H1 (cell line): ENCODE data around the gene GPC6. TPM values are rescaled to one million over a fixed set of nuclear protein-coding genes. Genes with fewer than 3 reads are reported as not detected.

ENCODE experiments used
- CTCF ChIA-PET: fragments of 300-600 bp; sonication (Branson Sonifier 250); formaldehyde crosslinking; loops from one replicate; lab custom pipeline; 2021; ENCODE audit not compliant: partially characterized antibody; lab: Charles Lee
- POLR2A ChIA-PET: fragments of 300-600 bp; sonication (Branson Sonifier 250); formaldehyde crosslinking; loops from one replicate; lab custom pipeline; 2021; ENCODE audit warnings: inconsistent platforms; ENCODE audit not compliant: partially characterized antibody; lab: Charles Lee
- DNase-seq, 2 experiments: peaks; one replicate each; pipeline versions ENCODE4 v3.0.0 to v3.0.0-alpha.2; 2010 to 2022; ENCODE audit warnings: low spot score in 2 of 2, low read depth in 1 of 2, mixed read lengths in 1 of 2
- FAIRE-seq: peaks from 2 replicates; lab custom pipeline; 2011; peaks lifted over from hg19 to GRCh38; lab: Jason Lieb, UNC
- H2AFZ ChIP-seq: 2 replicates; pipeline ENCODE4 v1.8.1; 2012; ENCODE audit warnings: low read length, inconsistent platforms
- H2AK5ac ChIP-seq: 2 replicates; pipeline ENCODE4 v1.6.1; 2013; ENCODE audit warnings: low read depth, low read length
- H2BK120ac ChIP-seq: replicated peaks from 2 replicates; pipeline ENCODE3; 2013; ENCODE audit warnings: low read depth, low read length, inconsistent platforms
- H2BK12ac ChIP-seq: 2 replicates; pipeline ENCODE4 v1.6.1; 2013; ENCODE audit warnings: low read depth, low read length
- H2BK15ac ChIP-seq: 2 replicates; pipeline ENCODE4 v1.6.1; 2013; ENCODE audit warnings: low read length
- H2BK20ac ChIP-seq: 2 replicates; pipeline ENCODE4 v1.6.1; 2013; ENCODE audit warnings: low read length
- H2BK5ac ChIP-seq: 2 replicates; pipeline ENCODE4 v1.6.1; 2013; ENCODE audit warnings: low read depth, low read length
- H3K14ac ChIP-seq: 2 replicates; pipeline ENCODE4 v1.6.1; 2013; ENCODE audit warnings: inconsistent platforms; ENCODE audit not compliant: insufficient read length
- H3K18ac ChIP-seq: 2 replicates; pipeline ENCODE4 v1.6.1; 2013; ENCODE audit warnings: low read length; ENCODE audit errors: extremely low read depth
- H3K23ac ChIP-seq: 2 replicates; pipeline ENCODE4 v1.6.1; 2013; ENCODE audit warnings: inconsistent platforms; ENCODE audit not compliant: insufficient read length
- H3K23me2 ChIP-seq: 2 replicates; pipeline ENCODE4 v1.6.1; 2013; ENCODE audit warnings: low read depth, low read length
- H3K27ac ChIP-seq: 2 replicates; pipeline ENCODE4 v1.6.1; 2011; ENCODE audit warnings: low read depth, low read length, inconsistent platforms
- H3K27me3 ChIP-seq, 4 experiments: replicated peaks in 1 of 4; 1 replicate in 1 of 4; 2 replicates in 3 of 4; pipeline versions ENCODE4 v1.6.1 to v1.8.1; 2011 to 2013; ENCODE audit warnings: low read length in 3 of 4, mild to moderate bottlenecking in 3 of 4, inconsistent platforms in 2 of 4, mixed read lengths in 2 of 4, moderate library complexity in 1 of 4; ENCODE audit not compliant: control insufficient read depth in 3 of 4, insufficient read depth in 3 of 4; ENCODE audit errors: extremely low read depth in 1 of 4
- H3K36me3 ChIP-seq, 4 experiments: 2 replicates each; pipeline versions ENCODE4 v1.6.1 to v1.8.1; 2011 to 2013; ENCODE audit warnings: mild to moderate bottlenecking in 4 of 4, low read length in 3 of 4, moderate library complexity in 2 of 4, control low read depth in 1 of 4, inconsistent platforms in 1 of 4; ENCODE audit not compliant: insufficient read depth in 4 of 4, control insufficient read depth in 2 of 4
- H3K4ac ChIP-seq: replicated peaks from 2 replicates; pipeline ENCODE3; 2013; ENCODE audit warnings: low read length, low read depth, mixed read lengths, inconsistent platforms; ENCODE audit not compliant: insufficient read length
- H3K4me1 ChIP-seq, 4 experiments: replicated peaks in 1 of 4; 1 replicate in 1 of 4; 2 replicates in 3 of 4; pipeline versions ENCODE4 v1.6.1 to v1.8.1; 2011 to 2013; ENCODE audit warnings: low read length in 3 of 4, inconsistent platforms in 2 of 4, mixed read lengths in 1 of 4; ENCODE audit not compliant: insufficient read depth in 4 of 4, control insufficient read depth in 3 of 4
- H3K4me2 ChIP-seq, 2 experiments: 2 replicates each; pipeline versions ENCODE4 v1.6.1 to v1.8.1; 2011 to 2013; ENCODE audit warnings: low read depth in 2 of 2, low read length in 2 of 2, control low read depth in 1 of 2, inconsistent platforms in 1 of 2, mild to moderate bottlenecking in 1 of 2; ENCODE audit not compliant: insufficient read depth in 1 of 2
- H3K4me3 ChIP-seq, 4 experiments: fragments of 200-600, 300-600 bp in 1 of 4; sonication (generic), shearing (Covaris generic), sonication (Bioruptor Twin) in 1 of 4; 2 replicates each; pipeline versions ENCODE4 v1.5.1 to v1.8.1; 2011 to 2016; ENCODE audit warnings: low read length in 4 of 4, low read depth in 3 of 4, control low read depth in 2 of 4, inconsistent platforms in 2 of 4, mild to moderate bottlenecking in 2 of 4, mixed read lengths in 1 of 4, moderate library complexity in 1 of 4; ENCODE audit not compliant: insufficient read depth in 2 of 4; ENCODE audit errors: extremely low read depth in 1 of 4
- H3K56ac ChIP-seq: replicated peaks from 2 replicates; pipeline ENCODE3; 2013; ENCODE audit warnings: low read depth, mild to moderate bottlenecking, mixed read lengths, low read length, inconsistent platforms; ENCODE audit not compliant: insufficient read length
- H3K79me1 ChIP-seq: 2 replicates; pipeline ENCODE4 v1.6.1; 2013; ENCODE audit warnings: low read depth, low read length, control low read depth
- H3K79me2 ChIP-seq, 2 experiments: 2 replicates each; pipeline versions ENCODE4 v1.6.1 to v1.8.1; 2012 to 2013; ENCODE audit warnings: low read length in 2 of 2, mild to moderate bottlenecking in 2 of 2, inconsistent platforms in 1 of 2; ENCODE audit not compliant: insufficient read depth in 2 of 2, control insufficient read depth in 1 of 2
- H3K9ac ChIP-seq, 4 experiments: replicated peaks in 1 of 4; 1 replicate in 1 of 4; 2 replicates in 3 of 4; pipeline versions ENCODE4 v1.6.1 to v1.8.1; 2011 to 2013; ENCODE audit warnings: low read depth in 3 of 4, low read length in 3 of 4, control low read depth in 2 of 4, mild to moderate bottlenecking in 2 of 4, moderate library complexity in 2 of 4, inconsistent platforms in 1 of 4; ENCODE audit errors: extremely low read depth in 1 of 4
- H3K9me3 ChIP-seq, 2 experiments: 2 replicates each; pipeline versions ENCODE4 v1.6.1 to v1.8.1; 2012 to 2013; ENCODE audit warnings: mild to moderate bottlenecking in 2 of 2, moderate library complexity in 2 of 2, control low read depth in 1 of 2, inconsistent platforms in 1 of 2, low read depth in 1 of 2, low read length in 1 of 2, mixed read lengths in 1 of 2; ENCODE audit not compliant: insufficient read depth in 2 of 2
- H4K20me1 ChIP-seq, 2 experiments: replicated peaks in 1 of 2; 2 replicates each; pipeline versions ENCODE3 to v1.8.1; 2011 to 2013; ENCODE audit warnings: inconsistent platforms in 2 of 2, low read length in 2 of 2, mild to moderate bottlenecking in 1 of 2; ENCODE audit not compliant: insufficient read depth in 2 of 2, control insufficient read depth in 1 of 2
- H4K5ac ChIP-seq: 2 replicates; pipeline ENCODE4 v1.6.1; 2013; ENCODE audit warnings: low read length, low read depth, mixed read lengths, inconsistent platforms; ENCODE audit not compliant: insufficient read length
- H4K8ac ChIP-seq: 2 replicates; pipeline ENCODE4 v1.8.0; 2013; ENCODE audit warnings: mild to moderate bottlenecking, moderate library complexity, low read length, inconsistent platforms; ENCODE audit not compliant: insufficient read depth; ENCODE audit errors: extremely low read depth
- H4K91ac ChIP-seq: replicated peaks from 2 replicates; pipeline ENCODE3; 2013; ENCODE audit warnings: low read length, mixed read lengths, inconsistent platforms; ENCODE audit not compliant: insufficient read length
- BCL11A ChIP-seq, 2 experiments: IDR thresholded peaks; one replicate each; pipeline ENCODE4 v1.6.1; 2011; ENCODE audit warnings: low read depth in 2 of 2, low read length in 2 of 2, mild to moderate bottlenecking in 2 of 2
- BRCA1 ChIP-seq: IDR thresholded peaks from 2 replicates; pipeline ENCODE4 v1.6.1; 2012; ENCODE audit warnings: low read depth, low read length, improper control_type of control experiment
- CEBPB ChIP-seq: IDR thresholded peaks from 2 replicates; pipeline ENCODE4 v1.6.1; 2012; ENCODE audit warnings: low read depth, low read length
- CTBP2 ChIP-seq: IDR thresholded peaks from 2 replicates; pipeline ENCODE4 v1.7.0; 2011; ENCODE audit warnings: borderline replicate concordance, mild to moderate bottlenecking, moderate library complexity, mixed read lengths, low read length; ENCODE audit not compliant: insufficient read depth, insufficient read length
- EGR1 ChIP-seq: IDR thresholded peaks from 2 replicates; pipeline ENCODE4 v1.6.1; 2011; ENCODE audit warnings: low read depth, low read length, borderline replicate concordance
- EZH2 ChIP-seq: fragments of 200-600 bp; sonication (generic); IDR thresholded peaks from 2 replicates; pipeline ENCODE4 v1.7.1; 2012; ENCODE audit warnings: low read depth, mild to moderate bottlenecking, moderate library complexity, low read length, inconsistent platforms; ENCODE audit not compliant: severe bottlenecking
- KDM1A ChIP-seq: fragments of 200-600, 300-600 bp; sonication (generic); IDR thresholded peaks from 2 replicates; pipeline ENCODE4 v1.7.1; 2016; ENCODE audit warnings: mild to moderate bottlenecking, low read length, borderline replicate concordance
- POU5F1 ChIP-seq: IDR thresholded peaks from 2 replicates; pipeline ENCODE4 v1.6.1; 2011; ENCODE audit warnings: low read depth, mild to moderate bottlenecking, low read length, moderate library complexity
- RBBP5 ChIP-seq: IDR thresholded peaks from 2 replicates; pipeline ENCODE4 v1.7.1; 2012; ENCODE audit warnings: low read depth, mild to moderate bottlenecking, inconsistent platforms, low read length, moderate library complexity, borderline replicate concordance
- SIRT6 ChIP-seq: IDR thresholded peaks from one replicate; pipeline ENCODE4 v1.7.1; 2012; ENCODE audit warnings: low read length, inconsistent platforms
- SUZ12 ChIP-seq: fragments of 200-600 bp; sonication (generic); IDR thresholded peaks from 2 replicates; pipeline ENCODE4 v1.6.1; 2012; ENCODE audit warnings: mild to moderate bottlenecking, inconsistent platforms, low read length, moderate library complexity, mixed read lengths
- TAF1 ChIP-seq: IDR thresholded peaks from 2 replicates; pipeline ENCODE4 v1.6.1; 2011; ENCODE audit warnings: mild to moderate bottlenecking, low read depth, low read length
- WGBS, 2 experiments: shearing (Covaris generic) in 1 of 2; methylation state at CpG; one replicate each; pipeline versions ENCODE4 v1.1.6 to v1.1.7; 2013 to 2015; ENCODE audit warnings: low lambda C conversion rate in 2 of 2, mixed read lengths in 2 of 2, inconsistent platforms in 1 of 2, low coverage in 1 of 2, missing lambda C conversion rate in 1 of 2; ENCODE audit not compliant: insufficient replicate concordance in 2 of 2, insufficient coverage in 1 of 2, insufficient read length in 1 of 2; ENCODE audit errors: extremely low coverage in 1 of 2, missing lambda C conversion rate in 1 of 2; 5-methylcytosine and 5-hydroxymethylcytosine counted together
- polyA plus RNA-seq, 7 experiments: library from polyadenylated mRNA; depleted of rRNA in 3 of 7; stranded (reverse) in 5 of 7; unstranded in 2 of 7; fragments of >200 nt in 5 of 7; fragments of 200-250 nt in 2 of 7; gene quantifications; 1 replicate in 5 of 7; 2 replicates in 1 of 7; 4 replicates in 1 of 7; pipeline versions ENCODE4 v1.2.1 to v1.2.3, GENCODE V29; 2011 to 2013; ENCODE audit warnings: missing spikeins in 2 of 7, mixed read lengths in 2 of 7
- total RNA-seq: library from RNA; stranded (reverse); fragmentation: NEBNext Ultra II Directional; extraction: Animal tissue kit (Norgen Biotek cat#: 25700); gene quantifications from 2 replicates; pipeline ENCODE4 v1.2.1, GENCODE V29; 2021
- TF ChIP-seq, protein P1 (sequence below): IDR thresholded peaks from 2 replicates; pipeline ENCODE4 v1.6.1; 2012; ENCODE audit warnings: inconsistent platforms

GPC6 gene
- total and polyA plus RNA-seq, 2 of the 8 experiments (the other 6 are each of a cell fraction or from before 2014, with no cell fraction given) = 5.4 to 12.0 TPM

DNA sequence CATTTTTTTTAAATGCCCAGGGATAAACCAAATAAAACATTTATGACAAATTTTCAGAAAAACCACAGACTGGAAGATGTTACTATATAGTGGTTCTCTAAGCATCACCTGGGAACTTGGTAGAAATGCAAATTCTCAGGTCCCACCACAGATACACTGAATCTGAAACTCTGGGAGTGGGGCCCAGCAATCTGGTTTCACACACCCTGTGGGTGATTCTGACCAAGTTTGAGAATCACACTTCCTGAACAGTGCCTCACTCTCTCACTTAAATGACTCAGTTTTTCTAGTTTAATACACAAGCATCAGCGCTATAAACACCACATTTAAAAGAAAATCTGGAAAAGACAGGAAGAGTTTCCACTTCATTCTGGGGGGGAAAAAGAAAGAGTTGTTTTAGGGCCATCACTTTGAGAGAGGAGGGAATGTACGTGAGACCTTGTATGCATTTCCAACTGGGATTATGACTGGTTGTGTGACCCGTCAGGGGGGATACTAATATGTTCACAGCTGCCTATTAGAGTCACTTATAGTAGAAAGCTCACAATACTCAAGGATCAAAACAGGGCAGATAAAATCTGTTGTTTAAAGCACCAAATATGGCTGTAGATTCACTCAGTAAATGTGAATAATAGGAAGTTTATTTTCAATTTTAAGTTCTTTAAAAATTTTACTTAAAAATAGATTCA lies 567.7 kb downstream of the GPC6 start:
- no peaks in the 10 kb centered on the region for H3K9me3 ChIP-seq
- H4K8ac ChIP-seq = no peak overlapping the region
- H3K27me3 ChIP-seq = no peaks in the 10 kb centered on the region
- H3K23me2 ChIP-seq = no peaks in the 10 kb centered on the region
- DNase-seq (no peak), FAIRE-seq (no peak)
- no peaks in the 10 kb centered on the region for H4K20me1 ChIP-seq
- no peaks in the 10 kb centered on the region for H3K79me1 ChIP-seq
- H3K18ac ChIP-seq = no peak overlapping the region
- no peak overlapping the region for H2BK15ac ChIP-seq
- no peak overlapping the region for H2AK5ac ChIP-seq
- H3K4me3 ChIP-seq = no peak overlapping the region
- 67% methylated on average over 3 of the region's 3 CpGs; no CpG with 5 or more reads in 1 of the 2 experiments for WGBS, 2 experiments
- no peak overlapping the region for H3K9ac ChIP-seq
- H2BK120ac ChIP-seq = no peak overlapping the region
- no peaks in the 10 kb centered on the region for H3K36me3 ChIP-seq
- no peak overlapping the region for H4K5ac ChIP-seq
- no peaks in the 10 kb centered on the region for H3K4me1 ChIP-seq
- no peak overlapping the region for H4K91ac ChIP-seq
- no peak overlapping the region for H3K4ac ChIP-seq
- H2BK20ac ChIP-seq = no peak overlapping the region
- no peak overlapping the region for H2BK5ac ChIP-seq
- H2BK12ac ChIP-seq = no peak overlapping the region
- H3K27ac ChIP-seq = no peak overlapping the region
- no peak overlapping the region for H3K4me2 ChIP-seq
- no peak overlapping the region for H3K56ac ChIP-seq
- ChIA-PET CTCF (no interaction called here), POLR2A (no interaction called here)
- H3K23ac ChIP-seq = no peak overlapping the region
- H3K79me2 ChIP-seq = no peaks in the 10 kb centered on the region
- H3K14ac ChIP-seq = no peak overlapping the region
- H2AFZ ChIP-seq = no peak overlapping the region
- no peak for TF ChIP-seq KDM1A
- no peak for TF ChIP-seq EGR1
- TF ChIP-seq EZH2 = no peak
- TF ChIP-seq, protein P1, sequence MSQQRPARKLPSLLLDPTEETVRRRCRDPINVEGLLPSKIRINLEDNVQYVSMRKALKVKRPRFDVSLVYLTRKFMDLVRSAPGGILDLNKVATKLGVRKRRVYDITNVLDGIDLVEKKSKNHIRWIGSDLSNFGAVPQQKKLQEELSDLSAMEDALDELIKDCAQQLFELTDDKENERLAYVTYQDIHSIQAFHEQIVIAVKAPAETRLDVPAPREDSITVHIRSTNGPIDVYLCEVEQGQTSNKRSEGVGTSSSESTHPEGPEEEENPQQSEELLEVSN = no peak
- TF ChIP-seq TAF1 = no peak
- TF ChIP-seq BRCA1 = no peak
- no peak for TF ChIP-seq SIRT6
- no peak for TF ChIP-seq RBBP5
- TF ChIP-seq CEBPB = no peak
- no peak for TF ChIP-seq POU5F1
- no peak for TF ChIP-seq SUZ12
- TF ChIP-seq BCL11A (IDR thresholded peaks at IDR 0.05; ENCODE audit: low read depth in 2 of 2, low read length in 2 of 2) = no peak
- no peak for TF ChIP-seq CTBP2
